ENCODE measurements around the gene AREG.

- TF ChIP-seq NCOR1 (IDR thresholded peaks at IDR 0.05), result no peak
- no peak for TF ChIP-seq SPI1 (IDR thresholded peaks at IDR 0.05; ENCODE audit: borderline replicate concordance, low read depth, low read length)
- no peak for TF ChIP-seq RAD21 (CRISPR knock-in tag; conservative IDR thresholded peaks at IDR 0.05 in 1 of 2, IDR thresholded peaks at IDR 0.05 in 1 of 2)
- TF ChIP-seq CEBPZ (IDR thresholded peaks at IDR 0.05; ENCODE audit: borderline replicate concordance, low read depth, low read length), result no peak
- no peak for TF ChIP-seq ATF1 (CRISPR knock-in tag; IDR thresholded peaks at IDR 0.05)
- TF ChIP-seq ATF1 (tag; IDR thresholded peaks at IDR 0.05), result no peak
- TF ChIP-seq NRF1 (conservative IDR thresholded peaks at IDR 0.05 in 1 of 2, IDR thresholded peaks at IDR 0.05 in 1 of 2), result no peak
- TF ChIP-seq CREB1 (IDR thresholded peaks at IDR 0.05), result no peak
- no peak for TF ChIP-seq CREB1 (CRISPR knock-in tag; IDR thresholded peaks at IDR 0.05)
- no peak for TF ChIP-seq HNRNPK (IDR thresholded peaks at IDR 0.05; ENCODE audit: low read depth, low read length, poor library complexity, severe bottlenecking)
These were observed 24.1 kb upstream of the AREG start for GRCh38 chr4:74420863-74421262.

Measured in K562 (cell line).